NCI-H774 (cell line): ENCODE results near the gene RBM20.

ENCODE experiments used
- DNase-seq: peaks from one replicate; lab custom pipeline; 2025; lab: John Stamatoyannopoulos, UW

RBM20 gene

GRCh38 chr10:110789604-110790433, 145.7 kb downstream of the RBM20 start:
- DNase-seq, result no peak

- DNase-seq, result no peak
Measured at GRCh38 chr10:110790913-110791506, 146.9 kb downstream of the RBM20 start.

- no peak for DNase-seq
Measured at GRCh38 chr10:110791541-110792073, 147.5 kb downstream of the RBM20 start.

DNA sequence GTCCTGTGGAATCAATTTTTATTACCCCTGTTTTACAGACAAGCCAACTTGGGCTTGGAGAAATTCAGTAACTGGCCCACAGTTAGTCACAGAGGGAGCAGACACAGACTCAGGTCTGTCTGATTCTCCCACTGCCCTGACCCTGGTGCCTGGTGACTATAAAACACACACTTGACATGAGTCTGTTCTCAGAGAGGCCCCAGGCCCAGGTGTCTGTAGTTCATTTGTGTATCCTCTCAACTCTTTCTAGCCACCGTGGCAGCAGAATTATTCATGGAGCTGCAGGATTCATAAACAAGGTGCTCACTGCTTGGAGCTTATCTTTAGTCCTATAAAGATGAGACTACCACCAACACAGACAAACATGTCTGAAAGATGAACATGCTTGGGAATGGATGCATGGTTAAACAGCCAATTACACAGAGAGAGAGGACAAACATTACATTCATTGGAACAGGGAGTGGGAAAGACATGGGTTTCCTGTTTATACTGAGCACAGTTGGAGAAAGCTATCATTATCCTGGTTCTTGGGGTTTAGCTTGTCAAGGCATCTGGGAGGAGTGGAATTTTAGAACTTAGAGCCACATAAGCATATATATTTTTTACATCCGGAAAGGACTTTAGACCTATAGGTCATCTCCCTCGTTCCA, 148.5 kb downstream of the RBM20 start:
- no peak for DNase-seq

- DNase-seq, result no peak
Measured at GRCh38 chr10:110793128-110793812, 149.1 kb downstream of the RBM20 start.

DNA sequence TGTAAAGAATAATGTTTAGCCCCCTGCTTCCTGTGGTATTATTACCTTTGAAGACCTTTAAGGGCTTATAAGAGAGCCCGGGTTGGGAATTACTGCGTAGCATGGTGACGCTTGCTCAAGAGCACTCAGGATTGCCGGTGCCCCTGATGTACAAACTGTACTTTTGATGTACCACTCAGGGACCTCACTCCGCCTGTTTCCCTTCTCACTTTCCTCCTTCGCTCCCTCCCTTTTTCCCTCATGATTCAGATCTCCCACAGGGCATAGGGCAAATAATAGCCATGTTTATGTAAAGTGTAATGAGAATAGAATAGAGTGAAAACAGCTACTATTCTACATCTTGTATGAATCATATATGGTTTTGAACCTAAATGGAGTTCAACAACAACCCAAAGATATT, 149.8 kb downstream of the RBM20 start:
- no peak for DNase-seq

GRCh38 chr10:110794808-110795207, 150.7 kb downstream of the RBM20 start:
- peak; percentile 83 for DNase-seq

GRCh38 chr10:110797416-110797815, 153.3 kb downstream of the RBM20 start:
- DNase-seq, result no peak

DNA sequence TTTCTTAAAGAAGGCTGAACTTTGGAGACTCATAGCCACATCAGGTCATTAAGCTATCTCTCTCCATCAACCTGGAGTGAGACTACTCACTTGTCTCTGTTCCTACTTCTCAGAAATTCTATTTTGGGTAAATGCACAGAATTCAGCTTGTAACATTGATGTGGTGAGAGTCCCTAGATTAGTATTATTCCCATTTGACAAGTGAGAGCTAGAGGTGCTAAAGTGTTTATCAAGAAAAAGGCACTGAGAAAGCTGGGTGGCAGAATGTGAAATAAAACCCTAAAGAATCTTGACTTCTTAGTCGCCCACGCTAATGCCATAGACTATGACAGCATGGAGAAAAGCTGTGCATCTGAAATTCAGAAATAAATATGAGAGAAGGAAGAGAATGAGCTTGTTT, 154.2 kb downstream of the RBM20 start:
- DNase-seq, result no peak

GRCh38 chr10:110802090-110802489, 158.0 kb downstream of the RBM20 start:
- DNase-seq, result no peak

GRCh38 chr10:110802551-110803238, 158.6 kb downstream of the RBM20 start:
- peak; percentile 36 for DNase-seq

GRCh38 chr10:110803239-110803749, 159.2 kb downstream of the RBM20 start:
- DNase-seq, result no peak

GRCh38 chr10:110803830-110804338, 159.7 kb downstream of the RBM20 start:
- DNase-seq, result no peak

- no peak for DNase-seq
Measured at GRCh38 chr10:110804376-110804775, 160.2 kb downstream of the RBM20 start.

DNA sequence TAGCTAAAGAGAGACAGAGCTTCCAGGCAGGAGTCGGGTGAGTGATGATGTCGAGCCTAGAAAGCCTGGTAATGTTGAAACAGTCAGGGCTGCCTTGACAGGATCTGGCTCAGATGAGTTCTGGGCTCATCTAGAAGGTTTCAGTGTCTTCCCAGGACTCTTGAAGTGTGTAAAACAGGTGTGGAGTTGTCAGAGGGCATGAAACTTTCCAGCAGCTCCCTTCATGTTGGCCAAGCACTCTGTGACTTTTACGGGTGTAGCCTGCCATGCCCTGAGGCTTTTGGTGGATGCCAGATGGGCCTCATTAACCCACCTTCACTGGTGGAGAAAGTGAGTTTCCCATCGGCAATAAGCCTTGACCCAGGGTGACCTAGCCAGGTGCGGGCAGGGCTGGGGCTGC, 161.2 kb downstream of the RBM20 start:
- no peak for DNase-seq

DNA sequence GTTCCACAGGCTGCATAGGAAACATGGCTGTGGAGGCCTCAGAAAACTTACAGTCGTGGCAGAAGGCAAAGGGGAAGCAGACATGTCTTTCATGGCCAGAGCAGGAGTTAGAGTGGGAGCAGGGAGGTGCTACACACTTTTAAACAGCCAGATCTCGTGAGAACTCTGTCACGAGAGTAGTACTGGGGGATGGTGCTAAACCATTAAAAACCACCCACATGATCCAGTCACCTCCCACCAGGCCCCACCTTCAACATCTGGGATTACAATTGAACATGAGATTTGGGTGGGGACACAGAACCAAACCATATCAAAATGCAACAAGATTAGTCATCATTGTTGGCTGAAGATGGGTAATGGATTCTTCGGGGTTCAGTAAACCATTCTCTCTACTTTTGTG, 162.2 kb downstream of the RBM20 start:
- no peak for DNase-seq

DNA sequence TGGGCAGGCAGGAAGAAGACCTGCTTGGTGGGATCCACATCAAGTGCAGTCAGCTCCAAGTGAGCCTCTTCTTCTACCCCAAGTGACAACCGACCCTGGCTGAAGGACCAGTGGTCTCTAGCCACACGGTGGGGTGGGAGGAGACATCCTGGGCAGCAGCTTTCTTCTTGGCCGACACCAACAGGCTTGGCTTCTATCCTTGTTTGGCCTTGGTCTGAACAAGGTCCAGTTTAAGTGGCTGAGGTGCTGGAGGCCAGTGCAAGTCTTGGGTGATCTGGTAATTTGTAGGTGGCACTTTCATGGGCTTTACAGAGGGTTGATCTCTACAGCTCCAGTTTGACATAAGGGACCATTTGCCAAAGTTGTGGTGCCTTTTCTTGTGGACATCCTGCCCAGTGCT, 164.0 kb downstream of the RBM20 start:
- no peak for DNase-seq

- no peak for DNase-seq
Measured at GRCh38 chr10:110808615-110809014, 164.5 kb downstream of the RBM20 start.

DNA sequence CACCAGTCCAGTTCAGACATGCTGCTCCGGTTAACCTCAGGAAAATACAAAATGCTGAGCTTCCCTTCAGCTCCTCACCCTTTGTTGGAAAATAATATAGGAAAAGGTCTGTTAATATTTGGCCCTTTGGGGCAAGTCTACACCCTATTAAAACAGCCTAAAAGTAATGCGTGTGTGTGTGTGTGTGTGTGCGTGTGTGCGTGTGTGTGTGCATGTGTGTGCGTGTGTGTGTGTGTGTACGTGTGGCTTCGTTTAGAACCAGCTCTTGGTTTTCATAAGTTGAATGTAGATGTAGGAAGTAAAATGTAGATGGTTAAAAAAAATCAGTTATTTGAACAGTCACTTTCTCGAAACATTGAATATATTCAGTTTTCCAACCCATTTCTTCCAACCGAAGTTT, 166.5 kb downstream of the RBM20 start:
- DNase-seq, result no peak

DNA sequence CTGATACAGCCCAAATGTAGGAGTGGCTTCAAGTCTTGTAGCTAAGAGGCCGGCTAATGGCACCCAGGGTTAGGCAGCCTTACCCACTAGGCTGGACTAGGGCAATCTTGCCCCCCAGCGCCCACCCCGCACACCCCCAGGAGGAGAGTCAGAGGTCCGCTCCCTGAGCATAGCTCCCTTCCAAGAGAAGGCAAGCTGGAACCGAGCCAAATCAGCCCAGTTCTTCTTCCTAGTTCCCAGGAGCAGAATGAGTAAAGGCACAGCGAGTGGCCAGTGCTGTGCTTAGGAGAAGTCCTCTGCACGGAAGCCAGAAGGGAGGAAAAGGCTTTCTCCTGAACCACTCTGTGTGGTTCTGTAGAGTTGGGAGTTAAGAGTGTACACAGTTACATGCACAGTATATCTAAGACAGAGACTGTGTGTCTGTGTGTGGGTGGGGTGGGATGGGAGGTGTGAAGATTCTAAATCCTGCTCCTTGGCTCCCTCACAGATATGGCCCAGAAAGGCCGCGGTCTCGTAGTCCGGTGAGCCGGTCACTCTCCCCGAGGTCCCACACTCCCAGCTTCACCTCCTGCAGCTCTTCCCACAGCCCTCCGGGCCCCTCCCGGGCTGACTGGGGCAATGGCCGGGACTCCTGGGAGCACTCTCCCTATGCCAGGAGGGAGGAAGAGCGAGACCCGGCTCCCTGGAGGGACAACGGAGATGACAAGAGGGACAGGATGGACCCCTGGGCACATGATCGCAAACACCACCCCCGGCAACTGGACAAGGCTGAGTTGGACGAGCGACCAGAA, 167.8 kb downstream of the RBM20 start:
- DNase-seq, result no peak
